SK-N-SH treated with all-trans-retinoic acid at 6 μM for 48 hours (cell line): Measurements from ENCODE around the gene DDX54.

ENCODE experiments used
- ATAC-seq: fragments of 200-7000 bp; cut with Tn5 transposase; 3 replicates; pipeline ENCODE4 v1.9.1; 2020; ENCODE audit warnings: mild to moderate bottlenecking, moderate library complexity
- ARNTL ChIP-seq: fragments of 450-650 bp; formaldehyde crosslinking; IDR thresholded peaks from 2 replicates; pipeline ENCODE4 v1.5.0; 2020; ENCODE audit warnings: low read depth, mild to moderate bottlenecking, moderate library complexity, borderline replicate concordance
- CREB5 ChIP-seq: fragments of 250-450 bp; sonication (Bioruptor Pico); IDR thresholded peaks from 2 replicates; pipeline ENCODE4 v1.5.1; 2020; ENCODE audit warnings: low read depth, mild to moderate bottlenecking, moderate library complexity
- CSDC2 ChIP-seq: fragments of 250-450 bp; sonication (Bioruptor Pico); IDR thresholded peaks from 2 replicates; pipeline ENCODE4 v1.5.0; 2020; ENCODE audit warnings: mild to moderate bottlenecking, moderate library complexity
- CSRNP3 ChIP-seq: fragments of 250-450 bp; sonication (Bioruptor Pico); IDR thresholded peaks from 2 replicates; pipeline ENCODE4 v1.5.1; 2021; ENCODE audit warnings: mild to moderate bottlenecking, moderate library complexity
- ESRRG ChIP-seq: fragments of 250-450 bp; sonication (Bioruptor Pico); IDR thresholded peaks from 2 replicates; pipeline ENCODE4 v1.6.1; 2021; ENCODE audit warnings: mild to moderate bottlenecking
- GLIS3 ChIP-seq: fragments of 250-450 bp; sonication (Bioruptor Pico); IDR thresholded peaks from 2 replicates; pipeline ENCODE4 v1.5.0; 2020; ENCODE audit warnings: mild to moderate bottlenecking, moderate library complexity
- ISL1 ChIP-seq: fragments of 250-450 bp; sonication (Bioruptor Pico); IDR thresholded peaks from 2 replicates; pipeline ENCODE4 v2.1.2; 2022; ENCODE audit warnings: mild to moderate bottlenecking, moderate library complexity
- OSR1 ChIP-seq: fragments of 250-450 bp; sonication (Bioruptor Pico); IDR thresholded peaks from 2 replicates; pipeline ENCODE4 v1.8.0; 2022; ENCODE audit warnings: moderate library complexity, mild to moderate bottlenecking, inconsistent platforms
- PATZ1 ChIP-seq: fragments of 250-450 bp; sonication (Bioruptor Pico); IDR thresholded peaks from 2 replicates; pipeline ENCODE4 v1.8.0; 2020; ENCODE audit warnings: mild to moderate bottlenecking, moderate library complexity, borderline replicate concordance
- POU6F1 ChIP-seq: fragments of 250-450 bp; sonication (Bioruptor Pico); IDR thresholded peaks from 2 replicates; pipeline ENCODE4 v1.8.0; 2021; ENCODE audit warnings: low read depth, mild to moderate bottlenecking, moderate library complexity, borderline replicate concordance
- PPARA ChIP-seq: fragments of 250-450 bp; sonication (Bioruptor Pico); IDR thresholded peaks from 2 replicates; pipeline ENCODE4 v1.5.0; 2020; ENCODE audit warnings: mild to moderate bottlenecking, borderline replicate concordance
- RARB ChIP-seq: fragments of 250-450 bp; sonication (Bioruptor Pico); IDR thresholded peaks from 2 replicates; pipeline ENCODE4 v1.8.0; 2021; ENCODE audit warnings: mild to moderate bottlenecking, moderate library complexity
- SNAI2 ChIP-seq: fragments of 250-450 bp; sonication (Bioruptor Pico); IDR thresholded peaks from 2 replicates; pipeline ENCODE4 v1.5.0; 2020; ENCODE audit warnings: mild to moderate bottlenecking, moderate library complexity
- TCF4 ChIP-seq: fragments of 250-450 bp; sonication (Bioruptor Pico); IDR thresholded peaks from 2 replicates; pipeline ENCODE4 v1.8.0; 2021; ENCODE audit warnings: mild to moderate bottlenecking, moderate library complexity, borderline replicate concordance
- TOX ChIP-seq: fragments of 250-450 bp; sonication (Bioruptor Pico); IDR thresholded peaks from 2 replicates; pipeline ENCODE4 v1.8.0; 2021; ENCODE audit warnings: mild to moderate bottlenecking, moderate library complexity, borderline replicate concordance
- TSHZ2 ChIP-seq: fragments of 250-450 bp; sonication (Bioruptor Pico); IDR thresholded peaks from 2 replicates; pipeline ENCODE4 v1.5.0; 2020; ENCODE audit warnings: mild to moderate bottlenecking, moderate library complexity
- ZC3H10 ChIP-seq: fragments of 250-450 bp; sonication (Bioruptor Pico); IDR thresholded peaks from 2 replicates; pipeline ENCODE4 v1.5.1; 2021; ENCODE audit warnings: mild to moderate bottlenecking, moderate library complexity
- ZFP3 ChIP-seq: fragments of 250-450 bp; sonication (Bioruptor Pico); IDR thresholded peaks from 2 replicates; pipeline ENCODE4 v1.5.0; 2020; ENCODE audit warnings: mild to moderate bottlenecking, moderate library complexity
- ZFP30 ChIP-seq: fragments of 450-650 bp; formaldehyde crosslinking; IDR thresholded peaks from 2 replicates; pipeline ENCODE4 v1.5.0; 2022; ENCODE audit warnings: mild to moderate bottlenecking, moderate library complexity
- ZNF565 ChIP-seq: fragments of 450-650 bp; formaldehyde crosslinking; conservative IDR thresholded peaks from 2 replicates; pipeline ENCODE4 v1.5.0; 2020; ENCODE audit warnings: low read depth, mild to moderate bottlenecking, moderate library complexity
- ZNF70 ChIP-seq: fragments of 450-650 bp; formaldehyde crosslinking; IDR thresholded peaks from 2 replicates; pipeline ENCODE4 v1.5.0; 2020; ENCODE audit warnings: mild to moderate bottlenecking, moderate library complexity
- ZNF8 ChIP-seq: fragments of 450-650 bp; formaldehyde crosslinking; IDR thresholded peaks from 2 replicates; pipeline ENCODE4 v1.5.0; 2020; ENCODE audit warnings: mild to moderate bottlenecking, moderate library complexity

Gene DDX54

GRCh38 chr12:113136128-113136989, 48.9 kb downstream of the DDX54 start:
- ATAC-seq = no peak
- TF ChIP-seq ZFP30 = no peak
- no peak for TF ChIP-seq GLIS3 (CRISPR knock-in tag)
- TF ChIP-seq TCF4 (CRISPR knock-in tag) = no peak
- TF ChIP-seq CREB5 (CRISPR knock-in tag) = no peak
- TF ChIP-seq ZC3H10 = no peak
- TF ChIP-seq POU6F1 (CRISPR knock-in tag) = no peak
- no peak for TF ChIP-seq ISL1 (CRISPR knock-in tag)
- TF ChIP-seq TSHZ2 = no peak
- no peak for TF ChIP-seq CSDC2 (CRISPR knock-in tag)
- TF ChIP-seq TOX (CRISPR knock-in tag) = no peak
- no peak for TF ChIP-seq ARNTL (CRISPR knock-in tag)
- TF ChIP-seq PPARA = no peak
- no peak for TF ChIP-seq ZNF8 (CRISPR knock-in tag)
- TF ChIP-seq ZNF565 (CRISPR knock-in tag) = no peak
- TF ChIP-seq OSR1 (CRISPR knock-in tag) = no peak
- no peak for TF ChIP-seq CSRNP3
- no peak for TF ChIP-seq ESRRG
- no peak for TF ChIP-seq ZFP3 (CRISPR knock-in tag)
- no peak for TF ChIP-seq ZNF70 (CRISPR knock-in tag)

GRCh38 chr12:113135178-113136127, 49.8 kb downstream of the DDX54 start, which contains the start of gene RASAL1:
TSS of gene RASAL1 (minus strand) at chr12:113135761. CDS start at chr12:113135462, 299 bp downstream.
- TF ChIP-seq CSRNP3 = no peak
- TF ChIP-seq ZNF565 (CRISPR knock-in tag) = no peak
- ATAC-seq = peak; percentile 54

GRCh38 chr12:113134521-113134951, 50.7 kb downstream of the DDX54 start:
- ATAC-seq = no peak
- TF ChIP-seq SNAI2 (CRISPR knock-in tag) (no peak), RARB (no peak), PATZ1 (CRISPR knock-in tag) (no peak), CSRNP3 (no peak)
